K562 (cell line): ENCODE data around the gene ARSA. TPM values are rescaled to one million over a fixed set of nuclear protein-coding genes. Genes with fewer than 3 reads are reported as not detected.

Source experiments
- ATAC-seq: fragments of 200-7000 bp; cut with Tn5 transposase; 3 replicates; pipeline ENCODE4 v1.9.1; 2020; ENCODE audit warnings: moderate library complexity
- Bru-seq: library from RNA; stranded (reverse); fragments of 400-500 nt; gene quantifications from one replicate; lab custom pipeline; 2021; lab: Mats Ljungman, UMichigan
- BruChase-seq, 2 experiments: library from RNA; stranded (reverse); fragments of 400-500 nt; gene quantifications; one replicate each; lab custom pipeline; 2021; lab: Mats Ljungman, UMichigan
- BruUV-seq: library from RNA; stranded (reverse); fragments of 400-500 nt; replicated peaks from 2 replicates; lab custom pipeline; 2021; lab: Mats Ljungman, UMichigan
- CTCF ChIA-PET: fragments of 300-600 bp; formaldehyde crosslinking; extraction: SDS; loops from one replicate; lab custom pipeline; 2021; ENCODE audit warnings: low intra/inter-chr PET ratio; lab: Yijun Ruan, JAX
- POLR2A ChIA-PET: fragments of 300-600, 350-650 bp; sonication (Branson Sonifier 250); formaldehyde crosslinking; extraction: SDS; loops from one replicate; lab custom pipeline; 2021; ENCODE audit warnings: antibody characterized with exemption, inconsistent platforms; lab: Yijun Ruan, JAX
- DNase-seq, 4 experiments: peaks; one replicate each; pipeline versions ENCODE4 v3.0.0 to v3.0.0-alpha.2; 2011 to 2018; ENCODE audit warnings: low spot score in 3 of 4, mixed read lengths in 3 of 4; ENCODE audit errors: extremely low read depth in 1 of 4
- FAIRE-seq: peaks from 2 replicates; lab custom pipeline; 2011; peaks lifted over from hg19 to GRCh38; lab: Jason Lieb, UNC
- H2AFZ ChIP-seq: 2 replicates; pipeline ENCODE4 v1.6.0; 2011; ENCODE audit warnings: low read depth, low read length, control low read depth, inconsistent platforms
- H3K27ac ChIP-seq: fragments of 200-600 bp; 3 replicates; pipeline ENCODE4 v1.8.0; 2011; ENCODE audit warnings: low read depth, mild to moderate bottlenecking, control low read depth, inconsistent platforms, low read length, moderate library complexity, mixed read lengths; ENCODE audit errors: extremely low read depth
- H3K27me3 ChIP-seq, 2 experiments: fragments of 300-600 bp in 1 of 2; 2 replicates in 1 of 2; 3 replicates in 1 of 2; pipeline versions ENCODE4 v1.6.0 to v1.8.0; 2011; ENCODE audit warnings: inconsistent platforms in 2 of 2, low read length in 2 of 2, mild to moderate bottlenecking in 1 of 2, mixed read lengths in 1 of 2, moderate library complexity in 1 of 2; ENCODE audit not compliant: control insufficient read depth in 2 of 2, insufficient read depth in 2 of 2
- H3K36me3 ChIP-seq: fragments of 300-600 bp; 3 replicates; pipeline ENCODE4 v1.8.0; 2011; ENCODE audit warnings: mild to moderate bottlenecking, low read length, inconsistent platforms; ENCODE audit not compliant: control insufficient read depth, insufficient read depth
- H3K4me1 ChIP-seq, 2 experiments: fragments of 200-600 bp in 1 of 2; replicated peaks in 1 of 2; 2 replicates in 1 of 2; 3 replicates in 1 of 2; pipeline versions ENCODE4 v1.5.1 to v1.8.0; 2011; ENCODE audit warnings: inconsistent platforms in 2 of 2, low read length in 2 of 2, mild to moderate bottlenecking in 1 of 2, mixed read lengths in 1 of 2, moderate library complexity in 1 of 2; ENCODE audit not compliant: control insufficient read depth in 2 of 2, insufficient read depth in 2 of 2
- H3K4me2 ChIP-seq: 2 replicates; pipeline ENCODE4 v1.6.1; 2011; ENCODE audit warnings: low read length, control low read depth, inconsistent platforms, mixed read lengths; ENCODE audit not compliant: insufficient read depth
- H3K4me3 ChIP-seq: fragments of 200-600 bp; sonication (generic), shearing (Covaris generic); 2 replicates; pipeline ENCODE4 v1.5.1; 2016; ENCODE audit warnings: control low read depth, inconsistent platforms
- H3K79me2 ChIP-seq: fragments of 200-600 bp; 3 replicates; pipeline ENCODE4 v1.8.0; 2011; ENCODE audit warnings: low read length, inconsistent platforms; ENCODE audit not compliant: control insufficient read depth, insufficient read depth
- H3K9ac ChIP-seq, 2 experiments: 2 replicates each; pipeline versions ENCODE4 v1.6.0 to v1.6.1; 2011; ENCODE audit warnings: low read depth in 2 of 2, low read length in 2 of 2, control low read depth in 1 of 2, inconsistent platforms in 1 of 2, mild to moderate bottlenecking in 1 of 2, mixed read lengths in 1 of 2; ENCODE audit not compliant: insufficient read depth in 1 of 2
- H3K9me1 ChIP-seq: one replicate; pipeline ENCODE4 v1.6.0; 2011; ENCODE audit warnings: inconsistent platforms, mild to moderate bottlenecking, low read length, moderate library complexity; ENCODE audit not compliant: control insufficient read depth, insufficient read depth
- H3K9me3 ChIP-seq: replicated peaks from 2 replicates; pipeline ENCODE4 v1.5.1; 2011; ENCODE audit warnings: low read depth, low read length, inconsistent platforms; ENCODE audit not compliant: control insufficient read depth, insufficient read depth
- H4K20me1 ChIP-seq: replicated peaks from 2 replicates; pipeline ENCODE4 v1.6.1; 2011; ENCODE audit warnings: low read length, inconsistent platforms, mixed read lengths; ENCODE audit not compliant: control insufficient read depth, insufficient read depth
- CBX1 ChIP-seq: sonication (generic); IDR thresholded peaks from 2 replicates; pipeline ENCODE4 v1.6.1; 2016; ENCODE audit warnings: antibody characterized with exemption, low read depth, mild to moderate bottlenecking
- CHD2 ChIP-seq: IDR thresholded peaks from 2 replicates; pipeline ENCODE4 v1.6.1; 2011; ENCODE audit warnings: low read depth, low read length
- EP300 ChIP-seq: IDR thresholded peaks from 2 replicates; pipeline ENCODE4 v1.6.1; 2012; ENCODE audit warnings: low read length, improper control_type of control experiment
- FOXA1 ChIP-seq: fragments of 450-650 bp; IDR thresholded peaks from 2 replicates; pipeline ENCODE4 v1.6.1; 2016; ENCODE audit warnings: mild to moderate bottlenecking, borderline replicate concordance
- GTF2B ChIP-seq: IDR thresholded peaks from 2 replicates; pipeline ENCODE4 v1.6.1; 2011; ENCODE audit not compliant: insufficient read length; ENCODE audit errors: extremely low read depth
- ID3 ChIP-seq, 2 experiments: fragments of 250-450 bp in 1 of 2; fragments of 450-650 bp in 1 of 2; sonication (Bioruptor Pico) in 1 of 2; IDR thresholded peaks; 2 replicates each; pipeline versions ENCODE4 v1.6.1 to v1.8.0; 2016 to 2021; ENCODE audit warnings: mild to moderate bottlenecking in 2 of 2, moderate library complexity in 2 of 2, missing compliant biosample characterization in 1 of 2, missing genetic modification characterization in 1 of 2
- NR2C1 ChIP-seq, 2 experiments: fragments of 450-650 bp; IDR thresholded peaks; 2 replicates each; pipeline ENCODE4 v1.6.1; 2017; ENCODE audit warnings: mild to moderate bottlenecking in 2 of 2, antibody characterized with exemption in 1 of 2, inconsistent platforms in 1 of 2, missing compliant biosample characterization in 1 of 2, missing genetic modification characterization in 1 of 2
- PCBP1 ChIP-seq: fragments of 200-400 bp; formaldehyde crosslinking; IDR thresholded peaks from 2 replicates; pipeline ENCODE4 v1.6.1; 2018; ENCODE audit warnings: mild to moderate bottlenecking, low read depth, low read length; ENCODE audit not compliant: poor library complexity, severe bottlenecking
- PHB2 ChIP-seq: fragments of 450-650 bp; IDR thresholded peaks from 2 replicates; pipeline ENCODE4 v1.6.1; 2017; ENCODE audit warnings: low read depth
- POLR2H ChIP-seq: IDR thresholded peaks from 2 replicates; pipeline ENCODE4 v1.6.1; 2016; ENCODE audit warnings: missing genetic modification characterization, low read depth, mild to moderate bottlenecking, control low read depth, missing compliant biosample characterization, moderate library complexity
- TARDBP ChIP-seq: fragments of 450-650 bp; IDR thresholded peaks from 2 replicates; pipeline ENCODE4 v1.6.1; 2016
- WHSC1 ChIP-seq: IDR thresholded peaks from one replicate; pipeline ENCODE4 v1.6.1; 2012; ENCODE audit warnings: low read length, control low read depth, inconsistent platforms
- ZFP30 ChIP-seq: fragments of 250-450 bp; sonication (Bioruptor Pico); IDR thresholded peaks from 2 replicates; pipeline ENCODE4 v1.8.0; 2022; ENCODE audit warnings: moderate library complexity, mild to moderate bottlenecking, inconsistent platforms, borderline replicate concordance
- ZNF143 ChIP-seq: sonication (generic); formaldehyde crosslinking; IDR thresholded peaks from 2 replicates; pipeline ENCODE4 v1.9.0; 2022; ENCODE audit warnings: mild to moderate bottlenecking, missing genetic modification reagents
- ZNF384 ChIP-seq: IDR thresholded peaks from 2 replicates; pipeline ENCODE4 v1.6.1; 2012; ENCODE audit warnings: low read depth, low read length, improper control_type of control experiment
- WGBS: fragments of 100-300 bp; shearing (Covaris generic); methylation state at CpG from one replicate; pipeline ENCODE4 v1.1.6; 2016; ENCODE audit warnings: low coverage, mixed read lengths; ENCODE audit not compliant: insufficient coverage; ENCODE audit errors: missing lambda C conversion rate; 5-methylcytosine and 5-hydroxymethylcytosine counted together
- in situ Hi-C: fragments of 300-500 bp; cut with MboI; formaldehyde crosslinking; loops from 4 replicates; pipeline ENCODE4 v1.15.0; 2018; ENCODE audit warnings: inconsistent platforms, mixed read lengths
- intact Hi-C: fragments of 100-400 bp; cut with micrococcal nuclease; formaldehyde crosslinking; loops from 2 replicates; pipeline ENCODE4 v1.14.2; 2022
- long read RNA-seq, 3 experiments: library from polyadenylated mRNA in 2 of 3; library from RNA in 1 of 3; unstranded in 2 of 3; stranded (forward) in 1 of 3; transcript quantifications; one replicate each; pipeline ENCODE4 v2.0.0, GENCODE V29; 2019 to 2022
- polyA minus RNA-seq, 3 experiments: library from RNA; depleted of rRNA, polyadenylated mRNA; stranded (reverse); fragments of >200 nt; gene quantifications; 2 replicates each; pipeline ENCODE4 v1.2.3, GENCODE V29; 2011
- polyA plus RNA-seq, 8 experiments: library from polyadenylated mRNA; depleted of rRNA in 4 of 8; stranded (reverse) in 5 of 8; unstranded in 3 of 8; fragments of >200 nt; fragmentation: Nextera tagmentation in 2 of 8; fragmentation: Illumina TruSeq in 1 of 8; extraction: Ambion mirVana in 2 of 8; extraction: Trizol in 1 of 8; gene quantifications; 2 replicates each; pipeline versions ENCODE4 v1.2.1 to v1.2.3, GENCODE V29; 2011 to 2014; ENCODE audit warnings: inconsistent platforms in 1 of 8, missing spikeins in 1 of 8
- total RNA-seq, 7 experiments: library from RNA; depleted of rRNA in 6 of 7; stranded (reverse); fragments of >200 nt in 6 of 7; fragmentation: Illumina TruSeq in 2 of 7; extraction: Trizol in 2 of 7; gene quantifications; 2 replicates each; pipeline versions ENCODE4 v1.2.1 to v1.2.3, GENCODE V29; 2011 to 2021; ENCODE audit warnings: low replicate concordance in 1 of 7

Gene ARSA
- 8.9 and 28.8 TPM in 2 replicates for total RNA-seq (2011; cell fraction: chromatin; rRNA removed; ENCODE audit: low replicate concordance)
- 26.2 and 28.3 TPM in 2 replicates for total RNA-seq (2011; cell fraction: nucleolus; rRNA removed)
- total RNA-seq (2011; cell fraction: nucleoplasm; rRNA removed): 10.3 and 15.7 TPM in 2 replicates
- total RNA-seq (2014; rRNA removed) (3.6 and 6.0 TPM in 2 replicates), total RNA-seq (2014; rRNA removed; fragmentation: Illumina TruSeq; extraction: Trizol) (0.29 and 0.73 TPM in 2 replicates), total RNA-seq (2015; rRNA removed; fragmentation: Illumina TruSeq; extraction: Trizol) (2.3 and 2.5 TPM in 2 replicates), total RNA-seq (2021) (10.9 TPM in 2 replicates), polyA plus RNA-seq (2011; rRNA removed) (1.2 and 3.9 TPM in 2 replicates), polyA plus RNA-seq (2014; fragmentation: Illumina TruSeq; extraction: Trizol) (1.2 and 5.2 TPM in 2 replicates), polyA plus RNA-seq (2014; fragmentation: Nextera tagmentation; extraction: Ambion mirVana) (under 1 TPM in 1 of 2 experiments, not detected in 1; 0.32 TPM), polyA plus RNA-seq (2014; rRNA removed) (9.2 and 10.2 TPM in 2 replicates), polyA minus RNA-seq (2011; rRNA and poly(A)+ RNA removed) (0.30 and 0.49 TPM in 2 replicates), Bru-seq, nascent RNA (percentile 52 among the genes with signal in this experiment), BruChase-seq, experiment 1, labeled RNA remaining after a 2-hour chase (percentile 41 among the genes with signal in this experiment), BruChase-seq, experiment 2, labeled RNA remaining after a 6-hour chase (percentile 48 among the genes with signal in this experiment)
- 1.6 and 3.9 TPM in 2 replicates for polyA plus RNA-seq (2011; cell fraction: cytosol; rRNA removed)
- 22.0 and 41.4 TPM in 2 replicates for polyA plus RNA-seq (2011; cell fraction: nucleus; rRNA removed)
- 6.9 and 25.3 TPM in 2 replicates for polyA plus RNA-seq (2012)
- 0.82 and 1.5 TPM in 2 replicates for polyA minus RNA-seq (2011; cell fraction: cytosol; rRNA and poly(A)+ RNA removed)
- polyA minus RNA-seq (2011; cell fraction: nucleus; rRNA and poly(A)+ RNA removed): 5.1 and 5.7 TPM in 2 replicates
- long read RNA-seq, experiment 1, partial matches to known transcripts: 6 of 18 reads
- long read RNA-seq, experiment 1, other reads (novel, unspliced or antisense): 7 of 18 reads
- long read RNA-seq, experiment 2, partial matches to known transcripts: 0 of 2 reads
- long read RNA-seq, experiment 2, other reads (novel, unspliced or antisense): 0 of 2 reads
- long read RNA-seq, experiment 3, partial matches to known transcripts: 0 of 1 reads
- long read RNA-seq, experiment 3, other reads (novel, unspliced or antisense): 1 of 1 reads

GRCh38 chr22:50627642-50628542 is at the start of gene ARSA:
Gene ARSA, minus strand, starts transcription at chr22:50628152. Its CDS starts 373 bp downstream, at chr22:50627779.
- peaks cover 5 to 42% of the 10 kb centered on the region in 2 experiments; a peak in 4 of 5 replicates for H3K4me1 ChIP-seq
- in situ Hi-C loops: no loop called here
- H2AFZ ChIP-seq: peak within 1 kb of the TSS; percentile 89
- FAIRE-seq (no peak), DNase-seq (peak; percentile 79 to 85 (median 80)), ATAC-seq (peak; percentile 98)
- H4K20me1 ChIP-seq: no peaks in the 10 kb centered on the region
- H3K4me2 ChIP-seq: peak within 1 kb of the TSS; percentile 91
- no peaks in the 10 kb centered on the region for H3K36me3 ChIP-seq
- CTCF ChIA-PET: no interaction called here
- POLR2A ChIA-PET: interaction anchor here (0.6 to 1.0 kb wide), 4 partner anchors 13 to 82 kb away, joined by 3 to 4 read pairs (median 3); partner anchors contain the start of gene KLHDC7B
- under 1% methylated on average over 23 of the region's 88 CpGs for WGBS
- H3K9me1 ChIP-seq: no peaks in the 10 kb centered on the region
- TSS peak; percentile 62 for BruUV-seq
- H3K9me3 ChIP-seq: no peaks in the 10 kb centered on the region
- peak within 1 kb of the TSS; percentile 64 to 92 for H3K9ac ChIP-seq
- peak within 1 kb of the TSS; percentile 76 for H3K4me3 ChIP-seq
- intact Hi-C loops: no loop called here
- H3K79me2 ChIP-seq: no peaks in the 10 kb centered on the region; the same call in 2 of the 3 replicates
- no peaks in the 10 kb centered on the region for H3K27me3 ChIP-seq
- H3K27ac ChIP-seq: peak within 1 kb of the TSS; percentile 49
- TF ChIP-seq ZFP30 (CRISPR knock-in tag): no peak
- TF ChIP-seq EP300: no peak
- no peak for TF ChIP-seq CHD2
- TF ChIP-seq NR2C1 (IDR thresholded peaks at IDR 0.05): peak; percentile 89
- peak; percentile 90 for TF ChIP-seq NR2C1 (tag; IDR thresholded peaks at IDR 0.05)
- TF ChIP-seq PCBP1: no peak
- no peak for TF ChIP-seq FOXA1
- no peak for TF ChIP-seq ID3 (CRISPR knock-in tag; IDR thresholded peaks at IDR 0.05)
- no peak for TF ChIP-seq ID3 (tag; IDR thresholded peaks at IDR 0.05)
- no peak for TF ChIP-seq ZNF143 (CRISPR knock-in tag)
- TF ChIP-seq ZNF384: no peak
- no peak for TF ChIP-seq PHB2
- no peak for TF ChIP-seq CBX1
- no peak for TF ChIP-seq TARDBP
- TF ChIP-seq POLR2H: no peak
- no peak for TF ChIP-seq WHSC1
- TF ChIP-seq GTF2B: no peak
